Coronary artery (tissue), 2 donors: ENCODE data around the gene SLC6A18.

Experiments used
- DNase-seq: peaks from one replicate; pipeline ENCODE4 v3.0.0-alpha.2; 2017; ENCODE audit warnings: low spot score
- H3K27ac ChIP-seq, 2 donors: fragments of 200-600 bp; sonication (generic); one replicate each; pipeline ENCODE4 v1.5.1; 2016 to 2019
- H3K4me3 ChIP-seq: fragments of 200-600 bp; sonication (generic); 2 replicates; pipeline ENCODE4 v1.5.1; 2016; ENCODE audit warnings: mild to moderate bottlenecking, moderate library complexity
- CTCF ChIP-seq: fragments of 200-600 bp; sonication (generic); IDR thresholded peaks from one replicate; pipeline ENCODE4 v1.5.1; 2019; ENCODE audit warnings: antibody characterized with exemption

SLC6A18 gene

GRCh38 chr5:1254196-1254595 lies 29.0 kb downstream of the SLC6A18 start:
- no peak for TF ChIP-seq CTCF
- no peak overlapping the region for H3K4me3 ChIP-seq
- no peak for DNase-seq
- H3K27ac ChIP-seq: no peak overlapping the region

GRCh38 chr5:1255081-1255561 lies 29.9 kb downstream of the SLC6A18 start:
- TF ChIP-seq CTCF: no peak
- no peak overlapping the region for H3K27ac ChIP-seq
- DNase-seq: no peak
- H3K4me3 ChIP-seq: no peak overlapping the region

GRCh38 chr5:1256776-1257175 lies 31.6 kb downstream of the SLC6A18 start:
- Histone ChIP-seq H3K27ac (no peak overlapping the region), H3K4me3 (no peak overlapping the region)
- DNase-seq: no peak
- no peak for TF ChIP-seq CTCF

- DNase-seq: no peak
- H3K4me3 ChIP-seq: no peak overlapping the region
- TF ChIP-seq CTCF: no peak
- H3K27ac ChIP-seq: no peak overlapping the region
Measured at GRCh38 chr5:1257363-1257762, 32.2 kb downstream of the SLC6A18 start.

- no peak for TF ChIP-seq CTCF
- Histone ChIP-seq H3K4me3 (no peak overlapping the region), H3K27ac (no peak overlapping the region)
- no peak for DNase-seq
Measured at GRCh38 chr5:1257841-1258240, 32.7 kb downstream of the SLC6A18 start.

GRCh38 chr5:1259806-1260480 lies 34.8 kb downstream of the SLC6A18 start:
- no peak overlapping the region for H3K27ac ChIP-seq
- no peak for TF ChIP-seq CTCF
- H3K4me3 ChIP-seq: no peak overlapping the region
- DNase-seq: no peak

GRCh38 chr5:1261643-1262042 lies 36.5 kb downstream of the SLC6A18 start:
- Histone ChIP-seq H3K4me3 (no peak overlapping the region), H3K27ac (no peak overlapping the region)
- no peak for DNase-seq
- TF ChIP-seq CTCF: no peak
